Measurements from ENCODE around the gene MIPEP. TPM values are rescaled to one million over a fixed set of nuclear protein-coding genes. Genes with fewer than 3 reads are reported as not detected.

Gene MIPEP
- polyA plus RNA-seq, 4 donors = 30.2 to 35.5 (median 32.1) TPM

DNA sequence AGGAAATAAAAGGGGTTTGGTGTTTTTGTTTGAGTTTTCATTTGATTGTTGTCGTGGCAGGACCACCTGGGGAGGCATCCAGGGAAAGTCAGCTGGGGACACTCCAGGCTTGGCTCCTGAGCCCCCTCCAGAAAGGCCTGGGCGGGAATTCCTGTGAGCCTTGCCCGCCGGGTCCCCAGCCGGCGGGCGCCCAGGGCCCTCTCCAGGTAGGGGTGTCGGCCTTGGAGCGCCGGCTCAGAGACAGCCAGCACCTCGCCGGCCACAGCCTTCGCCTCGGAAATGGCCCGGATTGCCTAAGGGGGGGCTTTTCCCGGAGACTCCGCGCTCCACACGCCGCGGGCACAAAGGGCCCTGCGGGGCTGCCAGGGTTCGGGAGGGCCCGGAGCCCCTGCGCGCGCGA is 194.0 kb downstream of the MIPEP start:
- no peak for DNase-seq (ENCODE audit: low read depth in 4 of 4, low spot score in 3 of 4)

DNA sequence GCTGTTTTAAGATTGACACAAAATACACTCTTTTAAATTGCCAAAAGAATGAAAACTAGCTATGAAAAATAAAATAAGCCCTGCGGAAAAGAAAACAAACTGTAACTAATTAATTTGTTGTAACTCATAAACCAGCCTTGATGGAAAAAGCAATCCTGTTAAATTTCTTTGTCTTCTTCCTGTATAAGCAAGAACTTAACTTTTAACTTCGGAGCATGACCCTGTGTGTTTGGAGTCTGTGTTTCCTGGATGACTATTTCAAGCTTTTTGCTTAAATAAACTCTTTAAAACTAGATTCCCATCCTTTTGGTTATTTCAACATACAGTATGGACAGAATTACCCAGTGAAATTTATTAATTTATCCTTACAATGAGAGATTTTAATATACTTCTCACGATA is 196.4 kb downstream of the MIPEP start:
- no peak for DNase-seq (ENCODE audit: low read depth in 4 of 4, low spot score in 3 of 4)

DNA sequence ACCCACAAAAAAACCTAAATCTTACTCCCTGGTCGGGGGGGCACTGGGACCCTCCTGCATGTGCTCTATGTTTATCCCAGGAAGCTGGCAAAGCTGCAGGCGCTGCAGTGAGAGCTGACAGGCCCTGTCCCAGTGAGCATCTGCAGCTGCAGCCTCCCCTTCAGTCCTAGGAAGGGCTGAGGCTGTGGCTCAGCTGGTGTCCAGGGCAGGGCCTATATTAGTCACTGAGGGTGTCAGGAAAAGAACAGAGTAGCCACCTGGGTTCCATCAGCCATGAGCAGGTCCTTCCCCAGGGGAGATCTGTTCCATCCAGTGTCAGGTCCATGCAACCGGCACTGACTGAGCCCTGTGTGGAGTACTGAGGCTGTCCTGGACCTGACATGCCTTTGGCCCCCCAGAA is 198.5 kb downstream of the MIPEP start:
- no peak for DNase-seq (ENCODE audit: low read depth in 4 of 4, low spot score in 3 of 4)

DNA sequence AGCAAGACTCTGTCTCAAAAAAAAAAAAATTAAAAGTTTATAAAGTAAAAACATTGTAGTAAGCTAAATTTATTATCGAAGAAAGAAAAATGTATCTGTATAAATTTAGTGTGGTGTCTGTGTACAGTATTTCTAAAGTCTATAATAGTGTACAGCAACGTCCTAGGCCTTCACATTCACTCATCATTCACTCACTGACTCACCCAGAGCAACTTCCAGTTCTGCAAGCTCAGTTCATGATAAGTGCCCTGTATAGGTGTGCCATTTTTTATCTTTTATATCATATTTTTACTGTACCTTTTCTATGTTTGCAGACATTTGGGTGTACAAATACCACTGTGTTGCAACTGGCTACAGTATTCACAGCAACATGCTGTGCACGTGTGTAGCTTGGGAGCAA is 200.9 kb downstream of the MIPEP start:
- DNase-seq (ENCODE audit: low read depth in 4 of 4, low spot score in 3 of 4) = no peak

DNA sequence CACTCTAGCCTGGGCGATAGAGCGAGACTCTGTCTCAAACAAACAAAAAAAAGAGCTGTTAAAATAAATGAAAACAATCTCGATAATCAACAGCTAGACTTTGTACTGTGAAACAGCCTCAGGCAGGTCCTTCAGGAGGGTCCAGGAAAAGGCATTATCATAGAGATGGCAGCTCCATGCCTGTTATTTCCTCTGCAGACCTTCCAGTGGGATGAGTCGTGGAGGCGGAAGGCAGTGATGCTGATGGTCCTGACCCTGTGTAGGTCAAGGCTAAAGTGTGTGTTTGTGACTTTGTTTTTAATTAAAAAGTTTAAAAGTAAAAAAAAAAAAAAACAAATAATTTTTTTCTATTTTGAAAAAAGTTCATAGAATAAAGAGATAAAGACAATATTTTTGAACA is 201.6 kb downstream of the MIPEP start:
- DNase-seq (ENCODE audit: low read depth in 4 of 4, low spot score in 3 of 4) = no peak

DNA sequence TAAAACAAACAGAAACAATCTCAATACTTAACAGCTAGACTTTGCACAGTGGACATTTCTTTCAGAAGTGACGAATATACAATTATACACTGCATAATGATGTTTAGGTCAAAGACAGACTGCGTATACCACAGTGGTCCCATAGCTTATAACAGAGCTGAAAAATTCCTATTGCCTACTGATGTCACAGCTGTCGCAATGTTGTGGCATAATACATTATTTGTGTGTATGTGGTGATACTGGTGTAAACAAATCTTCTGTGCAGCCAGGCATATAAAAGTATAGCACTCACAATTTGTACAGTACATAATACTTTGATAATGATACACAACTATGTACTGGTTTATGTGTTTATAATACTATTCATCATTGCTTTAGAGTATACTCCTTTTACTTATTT is 202.3 kb downstream of the MIPEP start:
- no peak for DNase-seq (ENCODE audit: low read depth in 4 of 4, low spot score in 3 of 4)

DNA sequence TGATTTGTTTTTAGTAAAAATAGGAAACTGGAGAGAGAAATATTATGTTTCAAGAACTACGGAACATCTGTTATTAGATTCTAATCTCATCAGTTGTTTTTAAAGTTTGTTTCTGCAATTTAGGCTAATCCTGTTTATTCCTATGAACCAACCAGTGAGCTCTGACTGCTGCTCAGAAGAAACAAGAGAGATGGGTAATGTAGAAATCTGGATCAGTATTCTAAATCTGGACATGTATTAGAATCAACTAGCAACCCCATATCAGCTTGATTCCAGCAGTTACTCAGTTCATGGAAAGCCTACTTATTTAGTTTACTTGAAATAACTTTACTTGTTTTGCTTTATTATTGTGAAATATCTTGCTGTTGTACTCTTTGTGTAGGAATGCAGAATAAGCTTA is 203.8 kb downstream of the MIPEP start:
- no peak for DNase-seq (ENCODE audit: low read depth in 4 of 4, low spot score in 3 of 4)

DNA sequence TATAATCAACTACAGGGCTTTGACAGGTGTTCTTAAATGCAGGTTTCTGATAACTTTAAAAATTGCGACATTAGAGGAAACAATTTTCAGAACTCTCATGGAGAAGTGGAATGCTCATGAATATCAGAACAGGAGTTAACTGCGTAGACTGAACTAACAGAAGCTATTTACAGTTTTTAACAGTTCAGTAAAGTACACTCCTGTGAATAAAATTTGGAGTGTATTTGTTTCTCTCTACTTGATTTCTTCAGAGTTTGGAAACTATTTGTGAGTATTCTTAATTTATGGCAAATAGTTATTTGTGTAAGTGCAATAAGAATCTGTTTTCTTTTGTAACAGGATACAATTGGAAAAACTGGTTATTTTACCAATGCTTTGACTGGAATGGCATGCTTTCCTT is 204.6 kb downstream of the MIPEP start:
- DNase-seq (ENCODE audit: low read depth in 4 of 4, low spot score in 3 of 4) = no peak

DNA sequence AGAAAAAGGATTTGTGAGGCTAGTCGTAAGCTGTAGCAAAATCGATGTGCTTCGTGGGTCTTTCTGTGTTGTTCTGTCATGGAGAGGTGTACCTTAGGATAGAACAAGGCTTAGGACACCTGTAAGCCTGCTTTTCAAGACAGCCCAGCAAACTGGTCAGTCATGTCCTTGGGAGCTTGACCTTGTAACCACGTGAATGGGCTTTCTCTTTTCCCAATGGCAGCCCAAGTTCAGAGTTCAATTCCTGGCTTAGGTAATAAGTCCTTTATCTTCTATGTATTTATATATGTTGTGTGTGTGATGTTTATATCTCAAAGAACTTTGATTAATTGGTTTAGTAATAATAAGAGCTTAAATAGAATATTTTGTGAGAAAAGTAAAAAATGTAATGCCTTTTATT is 206.1 kb downstream of the MIPEP start:
- DNase-seq (ENCODE audit: low read depth in 4 of 4, low spot score in 3 of 4) = no peak

DNA sequence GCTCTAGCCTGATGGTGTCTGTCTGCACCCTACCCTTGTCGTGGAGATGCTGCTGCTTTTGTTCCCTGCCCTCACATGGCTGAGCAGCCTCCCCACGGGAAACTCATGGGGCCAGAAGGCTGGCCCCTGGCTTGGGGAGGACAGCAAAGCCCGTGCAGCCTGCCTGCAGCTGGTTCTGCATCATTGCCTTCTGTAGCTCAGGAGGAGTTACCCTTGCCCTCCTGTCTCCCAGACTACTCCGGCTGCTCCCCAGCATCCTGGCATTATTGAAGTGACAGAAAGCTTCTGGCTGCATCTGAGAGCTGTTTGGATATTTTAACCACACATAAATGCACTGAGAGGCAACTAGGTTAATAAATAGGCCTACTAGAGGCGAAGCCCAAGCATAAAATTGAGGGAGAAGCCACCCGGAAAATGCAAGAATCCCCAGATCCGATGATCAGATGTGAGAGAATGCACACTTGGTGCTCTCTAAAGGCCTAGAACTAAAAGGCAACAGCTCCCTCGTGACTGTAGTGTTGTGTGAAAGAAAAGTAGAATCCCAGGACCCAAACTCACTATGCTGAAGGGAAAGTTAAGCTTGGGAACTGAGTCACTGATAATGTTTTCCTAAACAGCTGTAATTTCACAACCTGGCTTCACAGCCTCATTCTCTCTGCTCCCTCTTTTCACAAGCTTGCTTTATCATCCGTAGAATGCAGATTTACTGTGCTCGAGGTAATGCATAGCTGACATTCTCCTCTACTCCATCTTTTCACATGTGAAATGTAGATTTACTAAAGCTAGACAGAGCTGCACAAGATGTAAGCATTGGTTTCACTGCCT is 208.1 kb downstream of the MIPEP start:
- no peak for DNase-seq (ENCODE audit: low read depth in 4 of 4, low spot score in 3 of 4)

Other genes starting within 250 kb of the MIPEP start
- under 1 TPM; 0.10 to 0.60 (median 0.18) TPM for gene C1QTNF9B, start 8.1 kb upstream of the MIPEP start, polyA plus RNA-seq (ENCODE audit: insufficient read length in 4 of 4)